Nephron (organoid): ENCODE measurements around the gene LHX3.

ENCODE experiments used
- H3K27ac Mint-ChIP-seq, 3 experiments: 2 replicates each; pipeline ENCODE4 v1.8.0; 2020; ENCODE audit warnings: mixed read lengths in 3 of 3, mild to moderate bottlenecking in 2 of 3, moderate library complexity in 1 of 3
- H3K27me3 Mint-ChIP-seq: 2 replicates; pipeline ENCODE4 v1.8.0; 2021; ENCODE audit warnings: low read depth, mild to moderate bottlenecking, moderate library complexity, mixed read lengths
- H3K36me3 Mint-ChIP-seq: 2 replicates; pipeline ENCODE4 v1.8.0; 2020; ENCODE audit warnings: low read depth, mixed read lengths
- H3K4me1 Mint-ChIP-seq: 2 replicates; pipeline ENCODE4 v1.8.0; 2020; ENCODE audit warnings: mixed read lengths
- H3K4me3 Mint-ChIP-seq, 3 experiments: 2 replicates each; pipeline ENCODE4 v1.8.0; 2020; ENCODE audit warnings: mild to moderate bottlenecking in 3 of 3, mixed read lengths in 3 of 3, moderate library complexity in 2 of 3
- H3K9me3 Mint-ChIP-seq: 2 replicates; pipeline ENCODE4 v1.8.0; 2020; ENCODE audit warnings: mixed read lengths
- TF ChIP-seq, protein P1 (sequence below), 3 experiments: fragments of 200-600 bp; sonication (generic); IDR thresholded peaks; one replicate each; pipeline ENCODE4 v1.5.0; 2021; ENCODE audit warnings: antibody characterized with exemption in 3 of 3; ENCODE audit not compliant: unreplicated experiment in 3 of 3

Gene LHX3

DNA sequence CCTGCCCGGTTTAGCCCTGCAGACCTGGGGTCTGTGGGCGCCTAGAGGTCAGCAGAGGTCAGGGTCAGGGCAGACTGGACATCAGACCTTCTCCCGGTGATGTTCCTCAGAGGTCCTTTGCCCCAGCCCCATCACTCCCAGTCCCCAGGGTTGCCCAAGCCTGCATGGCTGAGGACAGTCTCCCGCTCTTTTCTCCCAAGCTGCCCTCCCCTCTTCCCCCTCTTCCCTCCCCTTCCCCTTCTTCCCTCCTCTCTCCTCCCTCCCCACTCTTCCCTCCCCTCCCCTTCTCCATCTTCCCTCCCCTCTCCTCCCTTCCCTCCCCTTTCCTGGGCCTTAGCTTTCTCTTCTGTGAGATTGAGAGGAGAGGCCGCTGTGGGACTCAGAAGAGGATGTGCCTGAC is 10.4 kb downstream of the LHX3 start:
- Mint-ChIP-seq H3K4me3 (no peak overlapping the region), H3K36me3 (no peaks in the 10 kb centered on the region), H3K4me1 (peaks cover 4% of the 10 kb centered on the region), H3K27ac (no peak overlapping the region), H3K27me3 (peaks cover 88% of the 10 kb centered on the region), H3K9me3 (no peaks in the 10 kb centered on the region)
- TF ChIP-seq, protein P1, sequence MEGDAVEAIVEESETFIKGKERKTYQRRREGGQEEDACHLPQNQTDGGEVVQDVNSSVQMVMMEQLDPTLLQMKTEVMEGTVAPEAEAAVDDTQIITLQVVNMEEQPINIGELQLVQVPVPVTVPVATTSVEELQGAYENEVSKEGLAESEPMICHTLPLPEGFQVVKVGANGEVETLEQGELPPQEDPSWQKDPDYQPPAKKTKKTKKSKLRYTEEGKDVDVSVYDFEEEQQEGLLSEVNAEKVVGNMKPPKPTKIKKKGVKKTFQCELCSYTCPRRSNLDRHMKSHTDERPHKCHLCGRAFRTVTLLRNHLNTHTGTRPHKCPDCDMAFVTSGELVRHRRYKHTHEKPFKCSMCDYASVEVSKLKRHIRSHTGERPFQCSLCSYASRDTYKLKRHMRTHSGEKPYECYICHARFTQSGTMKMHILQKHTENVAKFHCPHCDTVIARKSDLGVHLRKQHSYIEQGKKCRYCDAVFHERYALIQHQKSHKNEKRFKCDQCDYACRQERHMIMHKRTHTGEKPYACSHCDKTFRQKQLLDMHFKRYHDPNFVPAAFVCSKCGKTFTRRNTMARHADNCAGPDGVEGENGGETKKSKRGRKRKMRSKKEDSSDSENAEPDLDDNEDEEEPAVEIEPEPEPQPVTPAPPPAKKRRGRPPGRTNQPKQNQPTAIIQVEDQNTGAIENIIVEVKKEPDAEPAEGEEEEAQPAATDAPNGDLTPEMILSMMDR (IDR thresholded peaks at IDR 0.05; ENCODE audit: unreplicated experiment in 3 of 3) = no peak

DNA sequence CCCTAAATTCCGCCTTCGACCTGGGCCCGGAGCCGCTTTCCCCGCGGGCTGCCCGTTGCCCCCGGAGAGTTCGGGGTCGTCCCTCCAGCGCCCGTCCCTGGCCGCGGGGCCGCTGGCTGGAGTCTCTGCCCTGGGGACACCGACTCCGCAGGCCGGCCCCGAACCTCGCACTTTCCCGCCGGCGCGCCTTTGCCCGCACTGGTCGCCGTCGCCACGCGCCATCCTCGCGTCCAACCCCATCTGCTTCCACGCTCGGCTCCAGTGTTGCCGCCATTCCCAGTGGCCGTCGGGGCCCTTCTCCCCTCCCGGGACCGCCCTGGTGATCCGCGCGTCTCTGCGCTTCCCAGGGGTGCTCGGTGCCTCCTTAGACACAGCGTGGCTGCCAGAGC is 11.0 kb downstream of the LHX3 start:
- no peaks in the 10 kb centered on the region for H3K36me3 Mint-ChIP-seq
- no peak overlapping the region for H3K4me3 Mint-ChIP-seq
- H3K27ac Mint-ChIP-seq = no peak overlapping the region
- TF ChIP-seq, protein P1 (IDR thresholded peaks at IDR 0.05; ENCODE audit: unreplicated experiment in 3 of 3) = no peak
- H3K27me3 Mint-ChIP-seq = peaks cover 88% of the 10 kb centered on the region
- no peaks in the 10 kb centered on the region for H3K9me3 Mint-ChIP-seq
- peaks cover 4% of the 10 kb centered on the region for H3K4me1 Mint-ChIP-seq

DNA sequence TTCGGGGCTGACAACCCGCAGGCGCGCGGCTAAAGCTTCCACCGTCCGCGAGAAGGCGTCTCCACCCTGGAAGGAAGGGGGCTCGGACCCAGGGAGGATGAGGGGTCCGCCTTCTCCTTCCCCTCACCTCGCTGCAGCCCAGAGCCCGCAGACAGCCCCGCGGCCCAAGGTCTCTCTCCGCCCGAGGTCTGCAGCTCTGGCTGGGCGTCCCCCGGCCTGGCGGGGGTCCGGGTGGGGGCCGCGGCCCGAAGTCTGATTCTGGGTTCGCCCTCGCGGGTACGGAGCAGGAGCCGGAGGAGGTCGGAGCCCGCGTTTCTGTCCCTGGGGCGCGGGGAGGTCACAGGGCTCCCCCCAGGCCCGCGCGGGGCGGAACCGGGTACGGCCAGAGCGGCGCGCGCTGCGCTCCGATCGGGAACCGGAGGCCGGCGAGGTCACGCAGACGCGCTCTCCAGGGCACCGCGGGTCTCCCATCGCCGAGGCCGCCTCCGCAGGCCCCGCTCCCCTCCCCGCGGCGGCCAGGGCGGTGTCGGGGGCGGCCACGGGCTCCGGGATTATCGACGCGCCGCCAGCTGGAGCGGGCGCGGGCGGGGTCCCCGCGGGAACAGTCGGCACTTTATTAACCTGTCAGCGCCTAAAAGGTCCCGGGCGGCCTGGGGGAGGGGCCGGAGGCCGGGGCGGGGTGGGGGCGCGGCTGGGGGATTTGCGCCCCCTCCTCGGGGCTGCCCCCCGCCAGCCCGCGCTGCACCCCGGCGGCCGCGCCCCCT is 11.6 kb downstream of the LHX3 start:
- H3K9me3 Mint-ChIP-seq = no peaks in the 10 kb centered on the region
- no peak overlapping the region for H3K4me3 Mint-ChIP-seq
- TF ChIP-seq, protein P1 (IDR thresholded peaks at IDR 0.05; ENCODE audit: unreplicated experiment in 3 of 3) = no peak
- peaks cover 4% of the 10 kb centered on the region for H3K4me1 Mint-ChIP-seq
- peaks cover 85% of the 10 kb centered on the region for H3K27me3 Mint-ChIP-seq
- H3K36me3 Mint-ChIP-seq = no peaks in the 10 kb centered on the region
- no peak overlapping the region for H3K27ac Mint-ChIP-seq

DNA sequence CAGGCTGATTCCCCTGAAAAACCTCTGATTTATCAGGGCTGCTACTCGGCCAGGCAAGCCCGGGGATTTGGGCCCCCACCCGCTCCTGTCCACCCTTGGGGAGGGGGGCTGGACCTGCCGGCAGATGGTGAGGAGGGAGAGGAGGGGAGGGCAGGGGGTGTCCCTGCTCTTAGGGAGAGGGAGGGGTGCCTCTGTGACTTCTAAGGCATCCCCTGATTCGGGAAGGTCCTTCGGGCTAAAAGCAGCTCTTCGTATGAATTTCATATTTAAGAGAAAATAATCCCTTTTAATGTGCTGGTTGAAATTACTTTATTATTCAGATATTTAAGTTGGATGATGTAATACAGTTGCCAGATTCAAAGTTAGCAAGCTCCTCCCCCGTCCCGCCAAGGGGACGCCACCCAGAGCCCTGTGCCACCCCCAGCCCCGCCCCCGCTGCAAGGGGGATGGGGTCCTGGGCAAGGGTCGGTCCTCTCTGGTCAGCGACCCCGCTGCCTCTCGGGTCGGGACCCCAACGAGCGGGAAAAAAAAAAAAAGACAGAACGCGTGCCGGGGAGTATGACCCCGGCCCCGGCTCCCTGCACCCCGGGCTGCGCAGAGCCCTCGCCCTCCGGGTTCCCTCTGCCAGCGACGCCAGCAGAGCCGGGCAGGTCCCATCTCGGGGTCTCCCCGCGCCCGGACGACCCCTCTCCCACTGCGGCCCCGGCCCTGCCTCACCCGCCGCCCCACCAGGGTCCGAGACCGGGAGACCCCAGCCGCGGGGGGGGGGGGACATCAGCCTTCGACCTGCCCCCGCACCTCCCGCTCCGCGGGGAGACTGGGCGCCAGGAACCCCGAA is 12.4 kb downstream of the LHX3 start:
- no peak overlapping the region for H3K4me3 Mint-ChIP-seq
- H3K9me3 Mint-ChIP-seq = no peaks in the 10 kb centered on the region
- peaks cover 4% of the 10 kb centered on the region for H3K4me1 Mint-ChIP-seq
- TF ChIP-seq, protein P1 (IDR thresholded peaks at IDR 0.05; ENCODE audit: unreplicated experiment in 3 of 3) = no peak
- peaks cover 85% of the 10 kb centered on the region for H3K27me3 Mint-ChIP-seq
- no peaks in the 10 kb centered on the region for H3K36me3 Mint-ChIP-seq
- H3K27ac Mint-ChIP-seq = no peak overlapping the region

DNA sequence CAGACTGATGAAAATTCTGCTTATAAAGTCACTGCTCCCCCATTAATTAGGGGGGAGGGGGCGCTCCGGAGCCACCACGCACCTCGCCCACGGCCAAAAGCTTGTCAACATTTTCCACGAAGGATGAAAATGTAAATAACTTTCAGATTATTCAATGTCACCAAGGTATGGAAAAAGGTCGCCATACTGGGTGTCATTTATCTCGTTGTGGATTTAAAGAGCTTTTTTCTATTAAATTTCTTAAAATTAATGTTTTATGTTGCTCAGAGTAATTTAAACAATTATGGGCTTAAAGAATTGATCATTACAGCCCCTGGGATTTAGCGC is 13.0 kb downstream of the LHX3 start:
- TF ChIP-seq, protein P1 (IDR thresholded peaks at IDR 0.05; ENCODE audit: unreplicated experiment in 3 of 3) = no peak
- Mint-ChIP-seq H3K27ac (no peak overlapping the region), H3K36me3 (no peaks in the 10 kb centered on the region), H3K4me1 (peaks cover 4% of the 10 kb centered on the region), H3K4me3 (no peak overlapping the region), H3K27me3 (peaks cover 85% of the 10 kb centered on the region), H3K9me3 (no peaks in the 10 kb centered on the region)
